Measurements from ENCODE around the gene TREM2. TPM values are rescaled to one million over a fixed set of nuclear protein-coding genes. Genes with fewer than 3 reads are reported as not detected.

The TREM2 gene
- total and polyA plus RNA-seq, 2 of the 8 experiments (the other 6 are each of a cell fraction or from before 2014, with no cell fraction given), result 0.20 TPM; not detected in 1

- TF ChIP-seq MAFK (IDR thresholded peaks at IDR 0.05; ENCODE audit: low read depth, low read length) (no peak), FOSL1 (IDR thresholded peaks at IDR 0.05; ENCODE audit: insufficient read depth, low read depth, low read length) (no peak), GABPA (IDR thresholded peaks at IDR 0.05; ENCODE audit: borderline replicate concordance, insufficient read depth, low read length) (no peak), KDM4A (IDR thresholded peaks at IDR 0.05; ENCODE audit: low read depth, low read length, severe bottlenecking) (no peak), MAX (IDR thresholded peaks at IDR 0.05) (no peak)
Measured at GRCh38 chr6:41147917-41148316, 15.0 kb downstream of the TREM2 start (continued).
